ENCODE measurements around the gene NAAA. TPM values are rescaled to one million over a fixed set of nuclear protein-coding genes. Genes with fewer than 3 reads are reported as not detected.

The NAAA gene
- polyA plus RNA-seq, 1 of the 3 experiments (the other 2 are of a cell fraction), result 3.5 TPM

- ChIA-PET CTCF (interaction anchor here (1.2 to 1.3 kb wide), 2 partner anchors 29 to 65 kb away, joined by 3 read pairs; no protein-coding TSS in a partner anchor), POLR2A (no interaction called here)
- Histone ChIP-seq H4K20me1 (ENCODE audit: insufficient read depth) (peaks cover 30% of the 10 kb centered on the region), H3K4me2 (peak overlapping the region; percentile 80), H3K27me3 (ENCODE audit: insufficient read depth) (no peaks in the 10 kb centered on the region), H3K9me2 (no peaks in the 10 kb centered on the region), H3K79me2 (ENCODE audit: insufficient read depth) (peaks cover 64% of the 10 kb centered on the region), H3K27ac (ENCODE audit: low read depth in 2 of 2, low read length in 1 of 2) (peak overlapping the region; percentile 63 to 72), H2AFZ (ENCODE audit: low read depth) (peak overlapping the region; percentile 99; the same call in 1 of the 2 replicates), H3K36me3 (replicated peaks in 1 of 2; ENCODE audit: control insufficient read depth in 1 of 2, insufficient read depth in 2 of 2, low read length in 1 of 2) (no peaks in the 10 kb centered on the region), H3K4me3 (ENCODE audit: low read depth in 2 of 2, low read length in 1 of 2) (peak overlapping the region; percentile 80 to 82), H3K9ac (peak overlapping the region; percentile 81), H3K4me1 (ENCODE audit: control insufficient read depth in 1 of 2, insufficient read depth in 2 of 2, low read depth in 1 of 2, low read length in 1 of 2) (peaks cover 2 to 11% of the 10 kb centered on the region in 2 experiments; a peak in 2 of 4 replicates), H3F3A (replicated peaks; ENCODE audit: insufficient read depth) (peaks cover 5% of the 10 kb centered on the region), H3K9me3 (no peaks in the 10 kb centered on the region)
- 1% methylated on average over 20 of the region's 20 CpGs for WGBS (ENCODE audit: low lambda C conversion rate)
- TF ChIP-seq SMC3 (IDR thresholded peaks at IDR 0.05; ENCODE audit: low read depth, low read length), result no peak
- no peak for TF ChIP-seq REST (IDR thresholded peaks at IDR 0.05; ENCODE audit: low read depth, low read length)
- no peak for TF ChIP-seq YY1 (IDR thresholded peaks at IDR 0.05; ENCODE audit: low read depth)
- DNase-seq, result peak; percentile 22
Observed at GRCh38 chr4:75989846-75990528, 49.2 kb upstream of the NAAA start.

- ChIA-PET CTCF (interaction anchor here (3.2 kb wide), 1 partner anchor 11 kb away, joined by 12 read pairs; no protein-coding TSS in a partner anchor), POLR2A (no interaction called here)
- Histone ChIP-seq H3F3A (replicated peaks; ENCODE audit: insufficient read depth) (peaks cover 5% of the 10 kb centered on the region), H3K4me2 (no peak overlapping the region), H3K9me2 (no peaks in the 10 kb centered on the region), H3K27me3 (ENCODE audit: insufficient read depth) (no peaks in the 10 kb centered on the region), H2AFZ (ENCODE audit: low read depth) (no peak overlapping the region), H4K20me1 (ENCODE audit: insufficient read depth) (peaks cover 50% of the 10 kb centered on the region), H3K79me2 (ENCODE audit: insufficient read depth) (peaks cover 90% of the 10 kb centered on the region), H3K4me1 (ENCODE audit: control insufficient read depth in 1 of 2, insufficient read depth in 2 of 2, low read depth in 1 of 2, low read length in 1 of 2) (peaks cover 2 to 11% of the 10 kb centered on the region in 2 experiments; a peak in 2 of 4 replicates), H3K36me3 (replicated peaks in 1 of 2; ENCODE audit: control insufficient read depth in 1 of 2, insufficient read depth in 2 of 2, low read length in 1 of 2) (peaks cover 19 to 21% of the 10 kb centered on the region in 2 experiments), H3K9ac (no peak overlapping the region), H3K27ac (ENCODE audit: low read depth in 2 of 2, low read length in 1 of 2) (peak overlapping the region in 1 of 2 experiments; percentile 80; a peak in 2 of 4 replicates), H3K9me3 (no peaks in the 10 kb centered on the region), H3K4me3 (ENCODE audit: low read depth in 2 of 2, low read length in 1 of 2) (no peak overlapping the region)
- WGBS (ENCODE audit: low lambda C conversion rate), result 47% methylated on average over 3 of the region's 3 CpGs
- TF ChIP-seq FOSL2 (IDR thresholded peaks at IDR 0.05; ENCODE audit: borderline replicate concordance, low read depth) (peak; percentile 71), ELF1 (IDR thresholded peaks at IDR 0.05) (no peak), MAX (IDR thresholded peaks at IDR 0.05; ENCODE audit: low read depth) (no peak), PBX3 (IDR thresholded peaks at IDR 0.05) (peak; percentile 63), JUND (IDR thresholded peaks at IDR 0.05) (0 out of 2 replicates have a peak, but pooled peaks have one; percentile 16), NFIC (IDR thresholded peaks at IDR 0.05; ENCODE audit: borderline replicate concordance) (peak; percentile 25; the same call in 1 of the 2 replicates)
- DNase-seq, result no peak
Observed at GRCh38 chr4:75985116-75985515, 44.3 kb upstream of the NAAA start.

Data from SK-N-SH (cell line).